BLaER1 (cell line): ENCODE results near the gene ZNF490.

ENCODE experiments used
- H3K27ac ChIP-seq: shearing (Covaris generic); formaldehyde crosslinking; 2 replicates; pipeline ENCODE4 v1.8.1; 2022
- H3K27me3 ChIP-seq: shearing (Covaris generic); formaldehyde crosslinking; 2 replicates; pipeline ENCODE4 v1.8.1; 2022
- H3K36me3 ChIP-seq: shearing (Covaris generic); formaldehyde crosslinking; 2 replicates; pipeline ENCODE4 v1.8.1; 2022
- H3K4me1 ChIP-seq: shearing (Covaris generic); formaldehyde crosslinking; 2 replicates; pipeline ENCODE4 v1.8.1; 2022
- H3K4me2 ChIP-seq: shearing (Covaris generic); formaldehyde crosslinking; 2 replicates; pipeline ENCODE4 v1.8.1; 2022
- H3K4me3 ChIP-seq: shearing (Covaris generic); formaldehyde crosslinking; 2 replicates; pipeline ENCODE4 v1.8.1; 2022
- H3K9ac ChIP-seq: shearing (Covaris generic); formaldehyde crosslinking; 2 replicates; pipeline ENCODE4 v1.8.1; 2022
- H3K9me3 ChIP-seq: shearing (Covaris generic); formaldehyde crosslinking; 2 replicates; pipeline ENCODE4 v1.8.1; 2022
- H4K20me1 ChIP-seq: shearing (Covaris generic); formaldehyde crosslinking; 2 replicates; pipeline ENCODE4 v1.8.1; 2022
- Cebpa-rat ChIP-seq: shearing (Covaris generic); IDR thresholded peaks from 2 replicates; pipeline ENCODE4 v1.8.1; 2022

ZNF490 gene

GRCh38 chr19:12546068-12546467, 64.5 kb downstream of the ZNF490 start:
- Histone ChIP-seq H3K27ac (no peak overlapping the region), H4K20me1 (peaks cover 61% of the 10 kb centered on the region; the same call in 1 of the 2 replicates), H3K4me3 (no peak overlapping the region), H3K27me3 (no peaks in the 10 kb centered on the region), H3K4me1 (peaks cover 16% of the 10 kb centered on the region), H3K4me2 (no peak overlapping the region), H3K9me3 (peaks cover 73% of the 10 kb centered on the region), H3K36me3 (peaks cover 87% of the 10 kb centered on the region), H3K9ac (no peak overlapping the region)
- TF ChIP-seq Cebpa-rat = no peak

GRCh38 chr19:12545267-12545666, 65.3 kb downstream of the ZNF490 start:
- H3K9me3 ChIP-seq = peaks cover 81% of the 10 kb centered on the region
- no peak overlapping the region for H3K4me2 ChIP-seq
- H3K4me3 ChIP-seq = no peak overlapping the region
- no peak overlapping the region for H3K27ac ChIP-seq
- no peaks in the 10 kb centered on the region for H3K27me3 ChIP-seq
- H3K36me3 ChIP-seq = peaks cover 95% of the 10 kb centered on the region
- peaks cover 55% of the 10 kb centered on the region; the same call in 1 of the 2 replicates for H4K20me1 ChIP-seq
- H3K4me1 ChIP-seq = peaks cover 13% of the 10 kb centered on the region
- H3K9ac ChIP-seq = no peak overlapping the region
- no peak for TF ChIP-seq Cebpa-rat

GRCh38 chr19:12544401-12544876, 66.2 kb downstream of the ZNF490 start:
- no peak overlapping the region for H3K4me3 ChIP-seq
- H3K4me1 ChIP-seq = peaks cover 4% of the 10 kb centered on the region
- peaks cover 98% of the 10 kb centered on the region for H3K36me3 ChIP-seq
- H3K9ac ChIP-seq = no peak overlapping the region
- no peak overlapping the region for H3K27ac ChIP-seq
- H4K20me1 ChIP-seq = peaks cover 48% of the 10 kb centered on the region; the same call in 1 of the 2 replicates
- H3K27me3 ChIP-seq = no peaks in the 10 kb centered on the region
- no peak for TF ChIP-seq Cebpa-rat
- no peak overlapping the region for H3K4me2 ChIP-seq
- peaks cover 89% of the 10 kb centered on the region for H3K9me3 ChIP-seq

GRCh38 chr19:12543855-12544254, 66.8 kb downstream of the ZNF490 start:
- H3K4me2 ChIP-seq = no peak overlapping the region
- no peak for TF ChIP-seq Cebpa-rat

More at GRCh38 chr19:12543855-12544254, 66.8 kb downstream of the ZNF490 start:
- Histone ChIP-seq H4K20me1 (peaks cover 42% of the 10 kb centered on the region; the same call in 1 of the 2 replicates), H3K9me3 (peaks cover 95% of the 10 kb centered on the region), H3K36me3 (peaks cover 98% of the 10 kb centered on the region), H3K27ac (no peak overlapping the region), H3K27me3 (no peaks in the 10 kb centered on the region), H3K9ac (no peak overlapping the region), H3K4me1 (no peaks in the 10 kb centered on the region; the same call in 1 of the 2 replicates), H3K4me3 (no peak overlapping the region)
